Osteoblast (primary cell): ENCODE measurements around the gene CPEB3. TPM values are rescaled to one million over a fixed set of nuclear protein-coding genes. Genes with fewer than 3 reads are reported as not detected.

ENCODE experiments used
- DNase-seq: peaks from one replicate; pipeline ENCODE4 v3.0.0; 2011; ENCODE audit warnings: low spot score, mixed read lengths; ENCODE audit not compliant: insufficient read length; ENCODE audit errors: missing footprints
- H2AFZ ChIP-seq: 2 replicates; pipeline ENCODE4 v1.6.0; 2011; ENCODE audit warnings: mild to moderate bottlenecking, low read length
- H3K27ac ChIP-seq: 2 replicates; pipeline ENCODE4 v1.5.1; 2011; ENCODE audit warnings: mild to moderate bottlenecking, low read depth, low read length, moderate library complexity
- H3K27me3 ChIP-seq: 2 replicates; pipeline ENCODE4 v1.6.0; 2012; ENCODE audit warnings: mild to moderate bottlenecking, control low read depth, inconsistent platforms, low read length, moderate library complexity; ENCODE audit not compliant: insufficient read depth
- H3K36me3 ChIP-seq: 2 replicates; pipeline ENCODE4 v1.5.1; 2011; ENCODE audit warnings: mild to moderate bottlenecking, low read length, control low read depth, moderate library complexity; ENCODE audit not compliant: insufficient read depth
- H3K4me1 ChIP-seq: 2 replicates; pipeline ENCODE4 v1.5.1; 2011; ENCODE audit warnings: mild to moderate bottlenecking, low read length, control low read depth, moderate library complexity; ENCODE audit not compliant: insufficient read depth
- H3K4me2 ChIP-seq: 2 replicates; pipeline ENCODE4 v1.6.0; 2011; ENCODE audit warnings: mild to moderate bottlenecking, low read length; ENCODE audit not compliant: insufficient read depth
- H3K4me3 ChIP-seq: fragments of 200-600 bp; sonication (generic); 3 replicates; pipeline ENCODE4 v1.5.1; 2012; ENCODE audit warnings: mild to moderate bottlenecking, low read length, inconsistent platforms; ENCODE audit not compliant: insufficient read depth
- H3K79me2 ChIP-seq: 2 replicates; pipeline ENCODE4 v1.6.0; 2012; ENCODE audit warnings: mild to moderate bottlenecking, low read length, control low read depth, inconsistent platforms; ENCODE audit not compliant: insufficient read depth
- H3K9me3 ChIP-seq: 2 replicates; pipeline ENCODE4 v1.5.1; 2011; ENCODE audit warnings: low read depth, low read length, control low read depth
- H4K20me1 ChIP-seq: 2 replicates; pipeline ENCODE4 v1.6.0; 2012; ENCODE audit warnings: mild to moderate bottlenecking, low read length, control low read depth; ENCODE audit not compliant: insufficient read depth
- CTCF ChIP-seq: IDR thresholded peaks from 2 replicates; pipeline ENCODE4 v1.5.1; 2011; ENCODE audit warnings: mild to moderate bottlenecking, low read depth, low read length, moderate library complexity; ENCODE audit errors: extremely low read depth
- total RNA-seq: library from RNA; depleted of rRNA; stranded (reverse); fragments of >200 nt; gene quantifications from 2 replicates; pipeline ENCODE4 v1.2.3, GENCODE V29; 2012

Gene CPEB3
- total RNA-seq, 1 donor = 1.1 TPM

DNA sequence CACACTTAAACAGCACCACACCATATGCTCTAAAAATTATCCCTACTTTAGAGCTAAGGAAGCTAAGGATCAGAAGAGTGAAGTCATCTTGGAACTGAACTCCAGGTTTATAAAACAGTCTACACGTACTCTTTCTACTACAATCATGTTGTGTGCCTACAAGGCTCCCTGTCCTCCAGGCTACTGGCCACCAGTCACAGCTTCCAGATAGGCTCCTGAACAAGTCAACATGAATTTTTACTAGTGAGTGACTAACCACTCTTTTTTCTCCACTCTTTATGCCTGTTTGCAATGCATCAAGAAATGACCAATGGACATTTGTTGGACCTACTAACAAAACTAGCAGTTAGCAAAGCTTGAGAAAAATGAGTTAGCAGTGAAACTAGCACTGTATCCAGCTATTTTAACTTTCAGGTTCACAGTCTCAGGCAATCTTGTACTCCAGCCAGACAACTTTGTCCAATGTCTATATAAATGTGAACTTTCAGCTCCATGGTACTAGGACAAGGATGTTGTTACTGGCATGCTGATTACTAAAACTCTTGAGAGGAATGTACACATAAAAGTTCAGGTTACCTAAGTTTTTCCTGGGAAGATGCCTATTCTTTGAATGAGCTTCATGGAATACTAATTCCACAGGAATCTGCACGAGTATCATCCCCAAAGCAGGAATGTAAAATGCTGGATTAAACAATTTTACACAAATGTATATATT, 187.3 kb downstream of the CPEB3 start:
- Histone ChIP-seq H3K9me3 (no peaks in the 10 kb centered on the region), H3K79me2 (no peaks in the 10 kb centered on the region), H3K4me3 (no peak overlapping the region), H3K27ac (no peak overlapping the region), H3K4me1 (peaks cover 32% of the 10 kb centered on the region), H3K36me3 (no peaks in the 10 kb centered on the region), H3K4me2 (no peak overlapping the region), H3K27me3 (no peaks in the 10 kb centered on the region), H2AFZ (no peak overlapping the region), H4K20me1 (peaks cover 12% of the 10 kb centered on the region)
- no peak for DNase-seq
- no peak for TF ChIP-seq CTCF

DNA sequence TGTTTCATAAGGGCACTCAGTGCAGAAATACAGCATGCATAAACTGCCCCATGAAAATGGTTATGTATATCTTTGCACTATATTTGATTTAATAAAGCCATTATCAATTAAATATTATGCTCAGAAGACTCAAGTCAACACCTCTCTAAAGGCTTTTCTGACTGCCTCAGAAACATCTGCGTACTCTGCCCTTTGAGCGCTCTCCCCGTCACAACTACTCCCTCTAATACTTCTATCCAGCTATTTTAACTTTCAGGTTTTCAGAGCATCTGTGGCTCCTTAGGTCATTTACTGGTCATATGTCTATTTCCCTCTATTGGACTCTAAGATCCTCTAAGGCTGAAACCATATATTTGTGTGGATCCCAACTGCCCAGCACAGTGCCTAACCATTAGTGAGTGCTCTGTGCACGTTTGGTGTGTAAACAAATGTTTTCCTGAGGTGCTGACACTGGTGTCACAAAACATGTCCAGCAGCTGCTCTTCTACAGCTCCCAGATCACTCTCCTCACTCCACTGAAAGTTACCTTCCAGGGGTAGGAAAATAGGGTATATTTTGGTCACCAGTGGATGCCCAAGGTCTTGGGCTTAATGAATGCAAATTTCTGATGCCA, 188.2 kb downstream of the CPEB3 start:
- TF ChIP-seq CTCF = no peak
- Histone ChIP-seq H3K27ac (no peak overlapping the region), H3K4me2 (no peak overlapping the region)

GRCh38 chr10:92094960-92095359, 195.9 kb downstream of the CPEB3 start:
- Histone ChIP-seq H3K27ac (no peak overlapping the region), H4K20me1 (no peaks in the 10 kb centered on the region), H3K4me1 (no peaks in the 10 kb centered on the region), H3K4me3 (no peak overlapping the region), H3K36me3 (no peaks in the 10 kb centered on the region), H3K9me3 (no peaks in the 10 kb centered on the region), H3K4me2 (no peak overlapping the region), H2AFZ (no peak overlapping the region), H3K79me2 (no peaks in the 10 kb centered on the region), H3K27me3 (no peaks in the 10 kb centered on the region)
- TF ChIP-seq CTCF = no peak
- no peak for DNase-seq

More for the DNA sequence above, 188.2 kb downstream of the CPEB3 start:
- Histone ChIP-seq H3K36me3 (no peaks in the 10 kb centered on the region), H3K4me1 (peaks cover 32% of the 10 kb centered on the region), H3K9me3 (no peaks in the 10 kb centered on the region), H3K79me2 (no peaks in the 10 kb centered on the region), H4K20me1 (peaks cover 12% of the 10 kb centered on the region), H3K4me3 (no peak overlapping the region), H3K27me3 (no peaks in the 10 kb centered on the region), H2AFZ (no peak overlapping the region)
- no peak for DNase-seq

GRCh38 chr10:92091965-92092364, 198.9 kb downstream of the CPEB3 start:
- DNase-seq = no peak
- H3K4me2 ChIP-seq = no peak overlapping the region
- H3K27me3 ChIP-seq = no peaks in the 10 kb centered on the region
- no peaks in the 10 kb centered on the region for H4K20me1 ChIP-seq
- no peak overlapping the region for H3K27ac ChIP-seq
- no peak overlapping the region for H2AFZ ChIP-seq
- H3K4me1 ChIP-seq = no peaks in the 10 kb centered on the region
- no peaks in the 10 kb centered on the region for H3K79me2 ChIP-seq
- no peaks in the 10 kb centered on the region for H3K9me3 ChIP-seq
- no peak overlapping the region for H3K4me3 ChIP-seq
- H3K36me3 ChIP-seq = no peaks in the 10 kb centered on the region
- no peak for TF ChIP-seq CTCF
